ENCODE measurements around the gene PF4V1.

DNA sequence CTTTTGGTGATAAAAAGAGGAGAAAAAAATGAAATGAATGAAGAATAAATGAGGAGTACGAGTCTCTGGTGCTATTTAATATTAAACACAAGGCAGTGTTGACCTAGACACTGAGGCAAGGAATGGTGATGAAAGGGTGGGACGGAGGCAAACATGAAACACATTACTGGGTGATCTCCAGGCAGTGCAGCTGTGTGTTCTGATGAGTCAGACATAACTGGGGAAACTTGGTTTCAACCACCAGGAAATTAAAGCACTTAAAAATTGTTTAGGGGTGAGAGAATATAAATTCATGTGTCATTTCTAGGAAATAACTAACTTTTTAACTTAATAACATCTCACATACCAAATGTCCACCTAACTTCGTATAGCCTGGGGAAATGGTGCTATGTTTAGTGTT lies 36.3 kb upstream of the PF4V1 start:
- TF ChIP-seq CTCF (IDR thresholded peaks at IDR 0.05) (no peak), POLR2A (IDR thresholded peaks at IDR 0.05) (no peak), POLR2AphosphoS5 (IDR thresholded peaks at IDR 0.05) (no peak)

All from breast epithelium (tissue), 3 donors.